ENCODE data around the gene SPINK1. TPM values are rescaled to one million over a fixed set of nuclear protein-coding genes. Genes with fewer than 3 reads are reported as not detected.

SPINK1 gene
- total and polyA plus RNA-seq, 2 donors: 274 to 393 TPM

DNA sequence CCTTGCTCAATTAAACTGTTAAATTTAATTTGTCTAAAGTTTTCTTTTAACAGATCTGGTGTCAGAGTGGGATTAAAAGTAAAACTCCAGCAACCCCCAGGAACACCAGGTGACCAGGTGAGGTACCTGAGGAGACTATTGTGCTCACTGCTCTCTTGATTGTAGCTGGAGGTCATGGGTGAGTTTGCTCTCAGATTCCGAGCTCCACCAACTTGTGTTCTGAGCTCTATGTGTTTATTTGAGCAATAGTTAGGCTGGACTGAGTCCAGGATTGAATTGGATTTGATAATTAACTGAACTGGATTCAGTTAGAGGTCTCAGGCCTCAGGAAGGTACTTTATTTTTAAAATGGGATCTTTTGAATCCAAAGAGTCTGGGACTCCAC, 29.2 kb upstream of the SPINK1 start:
- DNase-seq (ENCODE audit: extremely low spot score): no peak
- WGBS: 89% methylated on average over 1 of the region's 1 CpG
- H3K27ac ChIP-seq (ENCODE audit: low read depth): no peak overlapping the region
- no peak overlapping the region for H3K4me3 ChIP-seq (ENCODE audit: low read depth, low read length)
- H3K4me1 ChIP-seq (ENCODE audit: insufficient read depth): no peaks in the 10 kb centered on the region
- no peaks in the 10 kb centered on the region for H3K36me3 ChIP-seq (ENCODE audit: insufficient read depth)

DNA sequence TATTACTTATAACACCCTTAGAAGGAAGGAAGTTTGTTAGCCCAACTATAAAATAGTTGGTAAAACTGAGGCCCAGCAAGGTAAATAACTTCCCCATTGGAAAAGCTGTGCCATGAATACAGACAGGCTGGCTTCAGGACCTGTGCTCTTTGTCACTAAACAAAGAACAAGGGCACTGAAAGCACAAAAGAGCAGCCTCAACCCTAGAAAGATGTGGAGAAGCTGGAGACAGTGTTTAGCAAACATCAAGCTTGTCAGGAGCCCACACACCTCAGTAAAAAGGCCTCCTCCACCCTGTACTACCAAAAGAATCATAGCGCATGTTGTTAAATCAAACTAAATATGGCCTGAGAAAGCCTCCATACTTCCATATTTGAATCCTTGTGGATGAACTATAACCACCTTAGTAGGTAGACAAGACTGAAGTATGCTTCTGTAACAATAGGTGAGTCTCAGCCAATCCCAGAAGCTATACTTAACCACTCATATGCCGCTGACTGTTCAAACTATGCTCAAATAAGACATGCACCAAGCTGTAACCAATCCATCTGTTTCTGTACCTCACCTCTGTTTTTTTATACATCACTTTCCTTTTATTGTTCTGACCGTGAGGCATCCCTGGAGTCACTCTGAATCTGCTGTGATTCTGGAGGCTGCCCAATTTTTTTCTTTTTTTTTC, 28.6 kb upstream of the SPINK1 start:
- no peak overlapping the region for H3K27ac ChIP-seq (ENCODE audit: low read depth)
- no peaks in the 10 kb centered on the region for H3K4me1 ChIP-seq (ENCODE audit: insufficient read depth)
- no peaks in the 10 kb centered on the region for H3K36me3 ChIP-seq (ENCODE audit: insufficient read depth)
- DNase-seq (ENCODE audit: extremely low spot score): no peak
- WGBS: 92% methylated on average over 3 of the region's 3 CpGs
- H3K4me3 ChIP-seq (ENCODE audit: low read depth, low read length): no peak overlapping the region

DNA sequence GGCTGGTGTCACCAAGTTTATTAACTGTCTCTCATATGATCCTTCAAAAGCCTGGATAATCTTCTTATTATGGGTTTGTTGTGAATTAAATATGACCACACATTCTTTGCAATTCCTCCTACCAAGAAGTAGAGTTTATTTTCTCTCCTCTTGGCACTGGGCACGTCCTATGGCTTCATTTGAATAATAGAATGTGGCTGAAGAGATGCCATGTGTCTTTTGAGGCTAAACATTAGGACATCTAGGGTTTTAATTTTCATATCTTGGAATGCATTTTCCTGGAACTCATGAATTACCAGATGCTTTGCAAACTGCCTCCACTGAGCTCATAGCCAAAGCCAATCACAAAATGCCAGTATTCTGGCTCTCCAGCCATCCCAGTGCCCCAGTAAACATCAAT, 27.1 kb upstream of the SPINK1 start:
- no peak for DNase-seq (ENCODE audit: extremely low spot score)
- WGBS: 53% methylated on average over 1 of the region's 1 CpG
- H3K27ac ChIP-seq (ENCODE audit: low read depth): no peak overlapping the region
- H3K4me3 ChIP-seq (ENCODE audit: low read depth, low read length): no peak overlapping the region
- no peaks in the 10 kb centered on the region for H3K36me3 ChIP-seq (ENCODE audit: insufficient read depth)
- H3K4me1 ChIP-seq (ENCODE audit: insufficient read depth): no peaks in the 10 kb centered on the region

DNA sequence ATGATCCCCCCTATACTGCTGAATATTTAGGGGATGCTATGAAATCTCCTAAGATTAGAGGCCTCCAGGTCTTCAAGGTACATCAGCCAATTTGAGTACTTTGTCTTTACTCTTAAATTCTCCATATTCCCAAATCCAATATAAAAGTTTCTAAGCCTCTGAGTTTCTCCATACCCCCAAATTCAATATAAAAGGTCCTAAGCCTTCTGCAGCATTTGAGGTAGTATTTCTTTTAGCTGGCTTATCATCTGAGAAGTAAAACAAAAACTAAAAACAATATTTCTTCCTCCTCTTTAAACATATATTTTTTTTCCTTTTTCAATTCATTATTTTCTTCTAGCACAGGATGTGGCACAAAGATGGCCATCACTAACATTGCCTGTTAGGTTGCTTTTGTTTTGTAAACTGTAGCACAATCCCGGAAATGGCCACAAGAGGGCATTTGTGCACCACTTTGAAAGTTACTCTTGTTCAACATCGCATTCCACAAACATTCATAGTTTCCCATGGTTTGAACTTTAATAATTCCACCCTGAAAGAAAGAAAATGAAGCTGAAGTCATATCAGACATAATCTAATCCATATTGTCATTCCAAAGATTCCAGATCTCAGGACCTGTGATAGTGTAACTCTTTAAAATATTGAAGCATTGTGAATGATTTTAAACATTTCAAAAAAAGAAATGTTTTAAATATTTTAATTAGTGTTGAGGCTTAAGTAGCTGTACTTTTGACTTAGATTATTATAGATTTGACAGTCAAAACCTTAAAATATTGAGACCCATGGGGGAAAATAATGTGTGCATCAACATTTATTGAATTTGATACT, 26.0 kb upstream of the SPINK1 start:
- 1% methylated on average over 2 of the region's 2 CpGs for WGBS
- no peak overlapping the region for H3K4me3 ChIP-seq (ENCODE audit: low read depth, low read length)
- no peaks in the 10 kb centered on the region for H3K36me3 ChIP-seq (ENCODE audit: insufficient read depth)
- H3K27ac ChIP-seq (ENCODE audit: low read depth): no peak overlapping the region
- H3K4me1 ChIP-seq (ENCODE audit: insufficient read depth): no peaks in the 10 kb centered on the region
- peak; percentile 48 for DNase-seq (ENCODE audit: extremely low spot score)

DNA sequence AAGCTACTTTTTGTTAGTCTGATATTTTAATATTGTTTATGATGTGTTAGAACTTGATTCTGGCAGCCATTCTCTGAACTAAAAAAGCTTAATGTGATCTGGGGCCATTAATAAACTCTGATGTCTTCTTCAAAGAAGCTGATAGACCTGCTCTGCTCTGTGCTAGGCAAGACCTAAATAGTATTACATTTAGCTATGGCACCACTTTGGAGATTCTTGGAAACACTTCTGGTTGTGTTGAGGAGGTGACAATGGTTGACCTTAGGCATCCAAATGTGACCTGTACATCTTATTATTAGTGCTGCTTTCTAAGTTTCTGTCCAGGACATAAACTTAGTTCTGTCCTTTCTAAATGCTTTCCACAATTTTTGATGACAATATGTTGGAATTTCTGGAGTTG, 25.3 kb upstream of the SPINK1 start:
- Histone ChIP-seq H3K27ac (ENCODE audit: low read depth) (no peak overlapping the region), H3K36me3 (ENCODE audit: insufficient read depth) (no peaks in the 10 kb centered on the region), H3K4me1 (ENCODE audit: insufficient read depth) (no peaks in the 10 kb centered on the region), H3K4me3 (ENCODE audit: low read depth, low read length) (no peak overlapping the region)
- DNase-seq (ENCODE audit: extremely low spot score): no peak

DNA sequence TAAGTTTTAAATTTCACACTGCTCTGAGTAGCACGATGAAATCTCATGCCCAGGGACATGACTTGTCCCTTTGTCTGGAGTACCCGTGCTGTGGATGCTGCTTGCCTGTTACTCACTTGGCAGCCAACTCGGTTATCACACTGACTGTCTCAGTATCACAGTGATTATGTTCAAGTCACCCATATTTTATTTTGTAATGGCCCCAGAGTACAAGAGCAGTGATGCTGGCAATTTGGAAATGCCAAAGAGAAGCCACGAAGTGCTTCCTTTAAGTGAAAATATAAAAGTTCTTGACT, 24.3 kb upstream of the SPINK1 start:
- no peak for DNase-seq (ENCODE audit: extremely low spot score)
- Histone ChIP-seq H3K36me3 (ENCODE audit: insufficient read depth) (no peaks in the 10 kb centered on the region), H3K4me3 (ENCODE audit: low read depth, low read length) (no peak overlapping the region), H3K4me1 (ENCODE audit: insufficient read depth) (no peaks in the 10 kb centered on the region), H3K27ac (ENCODE audit: low read depth) (no peak overlapping the region)
- WGBS: 46% methylated on average over 4 of the region's 4 CpGs

DNA sequence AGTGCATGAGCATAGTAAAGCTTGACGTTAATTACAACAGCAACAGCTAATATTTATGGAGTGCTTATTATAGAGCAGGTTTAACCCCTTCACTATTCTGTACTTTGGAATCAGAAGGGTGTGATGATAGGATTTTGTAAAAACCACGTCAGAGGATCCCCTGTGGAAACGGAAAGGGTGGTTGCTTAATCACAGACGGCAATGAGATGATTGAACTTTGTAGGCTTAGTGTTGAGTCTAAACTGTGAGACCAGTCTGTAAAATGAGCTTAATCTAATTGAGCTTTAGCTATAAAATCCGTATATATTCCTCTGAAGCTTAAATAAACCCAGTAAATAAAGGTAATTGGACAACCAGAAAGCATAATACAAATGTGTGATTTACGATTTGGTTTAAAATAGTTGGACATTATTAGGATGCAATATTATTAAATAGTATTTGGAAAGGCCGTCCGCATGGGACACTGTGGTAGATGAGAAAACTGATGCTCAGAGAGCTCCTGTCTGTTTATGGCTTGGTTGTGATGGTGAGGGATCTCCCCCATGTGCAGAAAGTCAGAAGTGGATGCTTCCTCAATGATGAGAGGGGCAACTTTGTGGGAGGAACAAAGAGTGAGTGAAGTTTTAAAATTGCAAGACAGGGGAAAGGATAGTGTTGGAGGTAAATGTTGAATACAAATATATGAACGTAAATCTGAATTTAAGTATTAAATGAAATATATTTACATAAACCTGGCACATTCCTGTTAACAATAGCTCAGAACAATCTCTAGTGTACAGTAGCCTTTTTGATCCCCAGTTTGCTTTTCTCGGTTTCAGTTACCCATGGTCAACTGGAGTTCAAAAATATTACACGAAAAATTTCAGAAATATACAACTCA, 23.7 kb upstream of the SPINK1 start:
- Histone ChIP-seq H3K27ac (ENCODE audit: low read depth) (no peak overlapping the region), H3K4me1 (ENCODE audit: insufficient read depth) (no peaks in the 10 kb centered on the region), H3K4me3 (ENCODE audit: low read depth, low read length) (no peak overlapping the region), H3K36me3 (ENCODE audit: insufficient read depth) (no peaks in the 10 kb centered on the region)
- no peak for DNase-seq (ENCODE audit: extremely low spot score)
- WGBS: 58% methylated on average over 11 of the region's 11 CpGs

DNA sequence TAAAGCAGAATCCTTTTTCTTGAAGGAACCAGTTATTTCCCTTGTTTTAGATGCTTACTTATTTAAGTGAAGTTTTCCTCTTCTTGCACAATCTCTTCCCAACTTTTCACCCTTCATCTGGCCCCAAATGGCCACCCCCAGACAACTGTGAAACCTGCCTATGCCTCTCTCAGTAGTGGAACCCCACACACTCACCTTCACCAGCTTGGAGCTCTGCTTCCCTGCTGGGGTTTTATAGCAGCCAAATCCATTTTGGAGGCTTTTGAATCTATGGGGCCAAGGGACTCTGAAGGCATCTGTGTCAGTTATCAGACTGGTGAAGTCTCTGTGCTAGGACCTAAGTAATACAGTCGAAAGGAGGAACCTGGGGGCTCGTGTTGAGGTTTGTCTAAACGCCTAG, 22.9 kb upstream of the SPINK1 start:
- 71% methylated on average over 3 of the region's 3 CpGs for WGBS
- H3K36me3 ChIP-seq (ENCODE audit: insufficient read depth): no peaks in the 10 kb centered on the region
- DNase-seq (ENCODE audit: extremely low spot score): no peak
- H3K4me3 ChIP-seq (ENCODE audit: low read depth, low read length): no peak overlapping the region
- no peak overlapping the region for H3K27ac ChIP-seq (ENCODE audit: low read depth)
- no peaks in the 10 kb centered on the region for H3K4me1 ChIP-seq (ENCODE audit: insufficient read depth)

DNA sequence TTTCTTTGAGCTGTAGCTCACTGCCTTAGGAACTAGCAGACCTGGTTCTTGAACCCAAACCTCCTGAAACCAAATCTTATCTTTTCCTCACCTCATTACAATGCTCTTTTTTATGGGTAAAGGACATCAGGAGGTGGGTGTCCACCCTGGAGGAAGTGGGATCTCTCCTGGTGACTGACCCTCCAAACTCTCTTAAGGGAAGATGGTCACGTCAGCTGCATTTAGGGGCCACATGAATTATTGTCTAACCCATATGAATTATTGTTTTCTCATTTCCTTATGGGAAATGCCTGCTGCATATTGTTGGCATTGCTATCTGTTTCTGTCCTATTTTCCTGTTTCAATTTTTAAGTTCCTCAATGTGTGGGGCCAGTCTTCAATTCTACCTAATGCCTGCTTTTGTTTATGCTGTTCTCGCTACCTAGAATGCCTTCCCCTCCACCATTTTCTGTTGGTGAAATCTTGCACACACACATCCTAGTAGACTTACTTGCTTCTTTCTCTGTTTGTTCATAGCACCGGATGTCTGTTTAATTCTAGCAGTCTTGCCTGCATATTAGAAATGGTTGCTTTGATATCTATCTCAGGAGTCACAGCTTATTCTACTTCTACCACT, 22.0 kb upstream of the SPINK1 start:
- 67% methylated on average over 3 of the region's 3 CpGs for whole genome bisulfite sequencing
- no peak for DNase-seq (ENCODE audit: extremely low spot score)

DNA sequence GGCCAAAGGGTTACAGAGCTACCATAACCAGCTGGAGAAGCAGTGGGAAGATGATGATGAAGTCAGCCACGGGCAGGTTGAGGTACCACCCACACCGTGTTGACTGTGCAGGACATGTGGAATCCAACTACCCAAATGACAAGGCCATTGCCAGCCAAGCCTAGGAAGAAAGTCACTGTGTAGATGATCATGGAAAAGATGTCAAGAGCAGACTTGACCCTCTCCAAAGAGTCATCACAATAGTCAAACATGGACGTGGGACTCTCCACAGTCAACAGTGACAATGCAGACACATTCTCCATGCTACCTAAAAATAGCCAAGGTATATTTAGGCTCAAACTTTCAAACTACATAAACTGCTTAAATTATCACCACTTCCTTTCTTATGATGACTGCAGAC, 20.9 kb upstream of the SPINK1 start:
- 63% methylated on average over 3 of the region's 3 CpGs for WGBS
- no peaks in the 10 kb centered on the region for H3K36me3 ChIP-seq (ENCODE audit: insufficient read depth)
- no peak for DNase-seq (ENCODE audit: extremely low spot score)
- no peak overlapping the region for H3K27ac ChIP-seq (ENCODE audit: low read depth)
- H3K4me1 ChIP-seq (ENCODE audit: insufficient read depth): no peaks in the 10 kb centered on the region
- no peak overlapping the region for H3K4me3 ChIP-seq (ENCODE audit: low read depth, low read length)

More for the DNA sequence above, 22.0 kb upstream of the SPINK1 start:
- Histone ChIP-seq H3K36me3 (ENCODE audit: insufficient read depth) (no peaks in the 10 kb centered on the region), H3K27ac (ENCODE audit: low read depth) (no peak overlapping the region), H3K4me3 (ENCODE audit: low read depth, low read length) (no peak overlapping the region), H3K4me1 (ENCODE audit: insufficient read depth) (no peaks in the 10 kb centered on the region)

DNA sequence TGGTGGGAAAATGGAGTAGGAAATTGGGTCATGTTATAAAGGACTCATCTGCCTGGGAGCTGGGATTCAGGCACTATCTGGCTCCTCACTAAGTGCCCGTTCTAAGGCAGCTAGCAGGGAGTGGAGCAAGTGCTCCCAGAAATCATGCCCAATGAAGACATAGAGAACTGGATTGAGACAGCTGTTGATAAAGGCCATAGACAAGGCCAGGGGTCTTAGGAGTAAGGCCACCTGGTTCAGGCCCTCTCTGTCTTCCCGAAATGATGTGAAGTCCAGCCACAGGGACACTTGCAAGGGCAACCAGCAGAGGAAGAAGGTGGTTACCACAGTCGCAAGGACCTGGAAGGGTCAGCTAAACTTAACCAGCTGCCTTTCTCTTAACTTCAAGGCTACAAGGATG, 20.1 kb upstream of the SPINK1 start:
- H3K4me1 ChIP-seq (ENCODE audit: insufficient read depth): no peaks in the 10 kb centered on the region
- no peak overlapping the region for H3K4me3 ChIP-seq (ENCODE audit: low read depth, low read length)
- no peak overlapping the region for H3K27ac ChIP-seq (ENCODE audit: low read depth)
- no peaks in the 10 kb centered on the region for H3K36me3 ChIP-seq (ENCODE audit: insufficient read depth)
- WGBS: 95% methylated on average over 3 of the region's 3 CpGs
- no peak for DNase-seq (ENCODE audit: extremely low spot score)

DNA sequence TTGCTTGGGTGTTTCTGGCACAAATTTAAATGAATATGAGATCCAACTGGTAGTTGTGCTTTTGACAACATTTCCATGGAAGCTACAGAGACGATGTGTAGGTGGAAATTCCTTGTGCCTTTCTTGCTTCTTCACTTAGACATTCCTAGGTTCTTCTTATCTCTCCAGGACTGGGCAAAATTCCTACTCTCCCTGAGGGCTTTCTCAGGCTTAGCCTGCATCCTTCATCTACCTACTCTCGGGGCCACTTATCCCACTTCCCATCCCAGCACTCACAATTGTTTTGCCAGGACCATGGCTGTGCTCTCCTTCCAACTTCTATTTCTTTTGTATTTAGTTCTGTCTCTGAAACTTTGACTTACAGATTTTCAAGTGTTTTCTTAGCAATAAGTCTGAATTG, 17.8 kb upstream of the SPINK1 start:
- Histone ChIP-seq H3K4me1 (ENCODE audit: insufficient read depth) (no peaks in the 10 kb centered on the region), H3K4me3 (ENCODE audit: low read depth, low read length) (no peak overlapping the region), H3K36me3 (ENCODE audit: insufficient read depth) (no peaks in the 10 kb centered on the region), H3K27ac (ENCODE audit: low read depth) (no peak overlapping the region)
- 52% methylated on average over 2 of the region's 2 CpGs for WGBS
- DNase-seq (ENCODE audit: extremely low spot score): no peak

DNA sequence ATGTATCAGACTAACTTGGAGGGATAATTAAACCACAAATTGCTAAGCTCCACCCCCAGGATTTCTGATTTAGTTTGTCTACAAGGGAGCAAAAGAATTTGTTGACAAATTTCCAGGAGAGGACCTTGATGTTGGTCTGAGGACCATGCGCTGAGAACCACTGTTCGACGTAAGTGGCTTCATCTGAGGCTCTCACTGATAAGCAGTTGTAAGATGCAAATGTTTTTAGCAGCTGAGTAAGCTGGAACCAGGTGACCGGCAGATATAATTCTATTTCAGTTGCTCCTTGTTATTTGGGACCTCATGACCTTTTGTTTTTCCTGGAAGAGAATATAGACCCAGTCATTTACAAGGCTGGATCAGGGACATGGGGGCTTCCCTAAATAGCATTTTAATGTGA, 14.1 kb upstream of the SPINK1 start:
- H3K27ac ChIP-seq (ENCODE audit: low read depth): no peak overlapping the region
- DNase-seq (ENCODE audit: extremely low spot score): no peak
- no peaks in the 10 kb centered on the region for H3K4me1 ChIP-seq (ENCODE audit: insufficient read depth)
- H3K36me3 ChIP-seq (ENCODE audit: insufficient read depth): no peaks in the 10 kb centered on the region
- H3K4me3 ChIP-seq (ENCODE audit: low read depth, low read length): no peak overlapping the region
- WGBS: 85% methylated on average over 4 of the region's 4 CpGs
